WTC11 (cell line): Measurements from ENCODE around the gene SIM2. TPM values are rescaled to one million over a fixed set of nuclear protein-coding genes. Genes with fewer than 3 reads are reported as not detected.

Source experiments
- ATAC-seq: fragments of 200-7000 bp; cut with Tn5 transposase; 2 replicates; pipeline ENCODE4 v1.10.0; 2021; ENCODE audit warnings: mild to moderate bottlenecking, moderate library complexity
- CTCF ChIA-PET: fragments of 300-600 bp; sonication (Branson Sonifier 250); formaldehyde crosslinking; loops from one replicate; lab custom pipeline; 2021; ENCODE audit warnings: antibody characterized with exemption; lab: Charles Lee
- POLR2A ChIA-PET: fragments of 350-600 bp; sonication (Branson Sonifier 250); formaldehyde crosslinking; loops from one replicate; lab custom pipeline; 2021; ENCODE audit warnings: antibody characterized with exemption; lab: Charles Lee
- DNase-seq: peaks from one replicate; pipeline ENCODE4 v3.0.0; 2021; ENCODE audit warnings: low spot score
- H3K27ac Mint-ChIP-seq: 2 replicates; pipeline ENCODE4 v1.8.0; 2021; ENCODE audit warnings: mixed read lengths
- H3K27me3 Mint-ChIP-seq: 2 replicates; pipeline ENCODE4 v1.8.0; 2021; ENCODE audit warnings: low read depth, mild to moderate bottlenecking, moderate library complexity, mixed read lengths
- H3K36me3 Mint-ChIP-seq: 2 replicates; pipeline ENCODE4 v1.8.0; 2021; ENCODE audit warnings: mixed read lengths
- H3K4me1 Mint-ChIP-seq: 2 replicates; pipeline ENCODE4 v1.8.0; 2022; ENCODE audit warnings: mixed read lengths
- H3K4me3 Mint-ChIP-seq: 2 replicates; pipeline ENCODE4 v1.8.0; 2021; ENCODE audit warnings: mild to moderate bottlenecking, moderate library complexity, mixed read lengths
- H3K9me3 Mint-ChIP-seq: 2 replicates; pipeline ENCODE4 v1.8.0; 2021; ENCODE audit warnings: mixed read lengths
- JAZF1 ChIP-seq: fragments of 250-450 bp; sonication (Bioruptor Pico); IDR thresholded peaks from 2 replicates; pipeline ENCODE4 v1.9.0; 2021; ENCODE audit warnings: moderate library complexity, mild to moderate bottlenecking, inconsistent platforms
- OVOL2 ChIP-seq: fragments of 250-450 bp; sonication (Bioruptor Pico); IDR thresholded peaks from 2 replicates; pipeline ENCODE4 v1.9.0; 2021; ENCODE audit warnings: mild to moderate bottlenecking, borderline replicate concordance
- RORB ChIP-seq: fragments of 250-450 bp; sonication (Bioruptor Pico); IDR thresholded peaks from 2 replicates; pipeline ENCODE4 v1.9.0; 2021; ENCODE audit warnings: mild to moderate bottlenecking
- ZBTB21 ChIP-seq: sonication (generic); formaldehyde crosslinking; IDR thresholded peaks from 2 replicates; pipeline ENCODE4 v1.8.1; 2023; ENCODE audit warnings: mild to moderate bottlenecking, missing genetic modification reagents, borderline replicate concordance
- ZNF423 ChIP-seq: fragments of 250-450 bp; sonication (Bioruptor Pico); IDR thresholded peaks from 2 replicates; pipeline ENCODE4 v2.1.2; 2022; ENCODE audit warnings: mild to moderate bottlenecking, moderate library complexity
- total RNA-seq: library from RNA; stranded (reverse); gene quantifications from 3 replicates; pipeline ENCODE4 v1.2.3, GENCODE V29; 2021
- TF ChIP-seq, protein P1 (sequence below): sonication (generic); formaldehyde crosslinking; IDR thresholded peaks from 2 replicates; pipeline ENCODE4 v1.8.0; 2022; ENCODE audit warnings: missing genetic modification reagents
- TF ChIP-seq, protein P2 (sequence below): fragments of 250-450 bp; sonication (Bioruptor Pico); IDR thresholded peaks from 2 replicates; pipeline ENCODE4 v1.9.0; 2021; ENCODE audit warnings: mild to moderate bottlenecking, borderline replicate concordance
- TF ChIP-seq, protein P3 (sequence below): fragments of 250-450 bp; sonication (Bioruptor Pico); IDR thresholded peaks from 2 replicates; pipeline ENCODE4 v1.9.0; 2021; ENCODE audit warnings: mild to moderate bottlenecking
- TF ChIP-seq, protein P4 (sequence below): sonication (generic); formaldehyde crosslinking; IDR thresholded peaks from 2 replicates; pipeline ENCODE4 v1.8.0; 2022; ENCODE audit warnings: mild to moderate bottlenecking, missing genetic modification reagents
- TF ChIP-seq, protein P5 (sequence below): fragments of 200-600 bp; IDR thresholded peaks from 2 replicates; pipeline ENCODE4 v1.8.0; 2022; ENCODE audit warnings: antibody characterized with exemption
- TF ChIP-seq, protein P6 (sequence below): sonication (generic); formaldehyde crosslinking; IDR thresholded peaks from 2 replicates; pipeline ENCODE4 v1.8.1; 2022; ENCODE audit warnings: low read depth, missing genetic modification reagents, borderline replicate concordance
- TF ChIP-seq, protein P7 (sequence below): sonication (generic); formaldehyde crosslinking; IDR thresholded peaks from 2 replicates; pipeline ENCODE4 v1.8.0; 2023; ENCODE audit warnings: missing genetic modification reagents

Gene SIM2
- total RNA-seq, 1 experiment from 2014 or later, result 0.17 TPM

DNA sequence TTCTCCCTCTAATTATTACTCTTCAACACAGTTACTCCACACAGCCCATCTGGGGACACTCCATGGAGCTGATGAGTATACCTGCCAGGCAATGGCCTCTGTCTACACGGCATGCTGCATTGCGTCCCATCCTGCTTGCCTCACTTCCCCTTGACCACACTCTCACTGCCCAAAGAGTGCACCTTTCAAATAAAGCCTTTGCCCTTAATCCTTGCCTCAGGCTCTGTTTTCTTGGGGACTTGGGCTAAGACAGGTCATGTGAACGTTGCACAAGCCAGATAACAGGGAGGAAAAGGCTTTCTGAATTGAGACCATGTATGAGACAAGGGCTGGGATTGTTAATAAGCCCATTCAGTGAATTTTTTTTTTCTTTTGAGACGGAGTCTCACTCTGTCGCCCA is 40.0 kb upstream of the SIM2 start (continued):
- TF ChIP-seq, protein P1, sequence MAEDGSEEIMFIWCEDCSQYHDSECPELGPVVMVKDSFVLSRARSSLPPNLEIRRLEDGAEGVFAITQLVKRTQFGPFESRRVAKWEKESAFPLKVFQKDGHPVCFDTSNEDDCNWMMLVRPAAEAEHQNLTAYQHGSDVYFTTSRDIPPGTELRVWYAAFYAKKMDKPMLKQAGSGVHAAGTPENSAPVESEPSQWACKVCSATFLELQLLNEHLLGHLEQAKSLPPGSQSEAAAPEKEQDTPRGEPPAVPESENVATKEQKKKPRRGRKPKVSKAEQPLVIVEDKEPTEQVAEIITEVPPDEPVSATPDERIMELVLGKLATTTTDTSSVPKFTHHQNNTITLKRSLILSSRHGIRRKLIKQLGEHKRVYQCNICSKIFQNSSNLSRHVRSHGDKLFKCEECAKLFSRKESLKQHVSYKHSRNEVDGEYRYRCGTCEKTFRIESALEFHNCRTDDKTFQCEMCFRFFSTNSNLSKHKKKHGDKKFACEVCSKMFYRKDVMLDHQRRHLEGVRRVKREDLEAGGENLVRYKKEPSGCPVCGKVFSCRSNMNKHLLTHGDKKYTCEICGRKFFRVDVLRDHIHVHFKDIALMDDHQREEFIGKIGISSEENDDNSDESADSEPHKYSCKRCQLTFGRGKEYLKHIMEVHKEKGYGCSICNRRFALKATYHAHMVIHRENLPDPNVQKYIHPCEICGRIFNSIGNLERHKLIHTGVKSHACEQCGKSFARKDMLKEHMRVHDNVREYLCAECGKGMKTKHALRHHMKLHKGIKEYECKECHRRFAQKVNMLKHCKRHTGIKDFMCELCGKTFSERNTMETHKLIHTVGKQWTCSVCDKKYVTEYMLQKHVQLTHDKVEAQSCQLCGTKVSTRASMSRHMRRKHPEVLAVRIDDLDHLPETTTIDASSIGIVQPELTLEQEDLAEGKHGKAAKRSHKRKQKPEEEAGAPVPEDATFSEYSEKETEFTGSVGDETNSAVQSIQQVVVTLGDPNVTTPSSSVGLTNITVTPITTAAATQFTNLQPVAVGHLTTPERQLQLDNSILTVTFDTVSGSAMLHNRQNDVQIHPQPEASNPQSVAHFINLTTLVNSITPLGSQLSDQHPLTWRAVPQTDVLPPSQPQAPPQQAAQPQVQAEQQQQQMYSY, result no peak
- TF ChIP-seq ZBTB21 (CRISPR knock-in tag), result no peak

DNA sequence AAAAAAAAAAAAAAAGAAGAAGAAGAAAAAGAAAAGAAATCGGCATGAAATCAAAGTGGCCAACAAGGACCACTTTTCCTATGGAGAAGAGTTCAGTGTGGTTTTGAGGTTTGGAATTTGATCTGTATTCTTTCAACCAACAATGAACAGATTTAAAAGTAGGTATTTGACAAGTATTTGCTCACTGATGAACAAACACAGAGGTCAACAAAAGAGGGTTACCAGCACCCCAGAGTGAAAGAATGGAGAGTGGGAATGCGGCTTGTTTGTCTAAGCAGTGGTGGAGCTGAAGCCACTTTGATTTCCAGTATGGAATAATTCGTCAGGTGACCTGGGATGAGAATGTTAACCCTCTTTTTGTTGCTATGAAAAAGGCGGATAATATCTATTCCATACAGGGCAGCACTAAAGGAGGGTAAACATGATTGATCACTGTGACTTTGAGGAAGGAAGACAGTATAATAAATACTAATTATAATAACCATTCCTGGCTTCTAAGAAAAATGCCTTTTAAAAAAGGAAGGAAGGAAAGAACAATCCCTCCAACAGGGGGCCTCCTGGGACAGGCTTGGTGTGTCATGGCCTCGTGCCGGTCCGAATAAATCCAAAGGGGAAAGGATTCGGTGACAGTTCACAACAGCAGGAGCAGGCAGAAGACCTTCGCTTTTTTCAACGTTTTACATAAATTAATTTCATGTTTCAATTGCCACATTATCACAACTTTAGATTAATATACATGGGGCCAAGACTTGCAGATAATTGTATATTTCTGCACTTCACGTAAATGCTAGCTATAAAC is 37.2 kb upstream of the SIM2 start:
- DNase-seq, result peak; percentile 51
- Mint-ChIP-seq H3K4me1 (peaks cover 7% of the 10 kb centered on the region), H3K27me3 (peaks cover 3% of the 10 kb centered on the region), H3K36me3 (no peaks in the 10 kb centered on the region), H3K4me3 (no peak overlapping the region), H3K9me3 (no peaks in the 10 kb centered on the region; the same call in 1 of the 2 replicates), H3K27ac (no peak overlapping the region)
- peak; percentile 80 for ATAC-seq
- CTCF ChIA-PET, result interaction anchor here (0.5 to 3.4 kb wide), 15 partner anchors 10 to 917 kb away, joined by 3 to 20 read pairs (median 3); no protein-coding TSS in a partner anchor
- TF ChIP-seq, protein P2, sequence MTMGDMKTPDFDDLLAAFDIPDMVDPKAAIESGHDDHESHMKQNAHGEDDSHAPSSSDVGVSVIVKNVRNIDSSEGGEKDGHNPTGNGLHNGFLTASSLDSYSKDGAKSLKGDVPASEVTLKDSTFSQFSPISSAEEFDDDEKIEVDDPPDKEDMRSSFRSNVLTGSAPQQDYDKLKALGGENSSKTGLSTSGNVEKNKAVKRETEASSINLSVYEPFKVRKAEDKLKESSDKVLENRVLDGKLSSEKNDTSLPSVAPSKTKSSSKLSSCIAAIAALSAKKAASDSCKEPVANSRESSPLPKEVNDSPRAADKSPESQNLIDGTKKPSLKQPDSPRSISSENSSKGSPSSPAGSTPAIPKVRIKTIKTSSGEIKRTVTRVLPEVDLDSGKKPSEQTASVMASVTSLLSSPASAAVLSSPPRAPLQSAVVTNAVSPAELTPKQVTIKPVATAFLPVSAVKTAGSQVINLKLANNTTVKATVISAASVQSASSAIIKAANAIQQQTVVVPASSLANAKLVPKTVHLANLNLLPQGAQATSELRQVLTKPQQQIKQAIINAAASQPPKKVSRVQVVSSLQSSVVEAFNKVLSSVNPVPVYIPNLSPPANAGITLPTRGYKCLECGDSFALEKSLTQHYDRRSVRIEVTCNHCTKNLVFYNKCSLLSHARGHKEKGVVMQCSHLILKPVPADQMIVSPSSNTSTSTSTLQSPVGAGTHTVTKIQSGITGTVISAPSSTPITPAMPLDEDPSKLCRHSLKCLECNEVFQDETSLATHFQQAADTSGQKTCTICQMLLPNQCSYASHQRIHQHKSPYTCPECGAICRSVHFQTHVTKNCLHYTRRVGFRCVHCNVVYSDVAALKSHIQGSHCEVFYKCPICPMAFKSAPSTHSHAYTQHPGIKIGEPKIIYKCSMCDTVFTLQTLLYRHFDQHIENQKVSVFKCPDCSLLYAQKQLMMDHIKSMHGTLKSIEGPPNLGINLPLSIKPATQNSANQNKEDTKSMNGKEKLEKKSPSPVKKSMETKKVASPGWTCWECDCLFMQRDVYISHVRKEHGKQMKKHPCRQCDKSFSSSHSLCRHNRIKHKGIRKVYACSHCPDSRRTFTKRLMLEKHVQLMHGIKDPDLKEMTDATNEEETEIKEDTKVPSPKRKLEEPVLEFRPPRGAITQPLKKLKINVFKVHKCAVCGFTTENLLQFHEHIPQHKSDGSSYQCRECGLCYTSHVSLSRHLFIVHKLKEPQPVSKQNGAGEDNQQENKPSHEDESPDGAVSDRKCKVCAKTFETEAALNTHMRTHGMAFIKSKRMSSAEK (CRISPR knock-in tag), result no peak
- TF ChIP-seq RORB, result no peak
- TF ChIP-seq OVOL2 (CRISPR knock-in tag), result no peak
- TF ChIP-seq, protein P3, sequence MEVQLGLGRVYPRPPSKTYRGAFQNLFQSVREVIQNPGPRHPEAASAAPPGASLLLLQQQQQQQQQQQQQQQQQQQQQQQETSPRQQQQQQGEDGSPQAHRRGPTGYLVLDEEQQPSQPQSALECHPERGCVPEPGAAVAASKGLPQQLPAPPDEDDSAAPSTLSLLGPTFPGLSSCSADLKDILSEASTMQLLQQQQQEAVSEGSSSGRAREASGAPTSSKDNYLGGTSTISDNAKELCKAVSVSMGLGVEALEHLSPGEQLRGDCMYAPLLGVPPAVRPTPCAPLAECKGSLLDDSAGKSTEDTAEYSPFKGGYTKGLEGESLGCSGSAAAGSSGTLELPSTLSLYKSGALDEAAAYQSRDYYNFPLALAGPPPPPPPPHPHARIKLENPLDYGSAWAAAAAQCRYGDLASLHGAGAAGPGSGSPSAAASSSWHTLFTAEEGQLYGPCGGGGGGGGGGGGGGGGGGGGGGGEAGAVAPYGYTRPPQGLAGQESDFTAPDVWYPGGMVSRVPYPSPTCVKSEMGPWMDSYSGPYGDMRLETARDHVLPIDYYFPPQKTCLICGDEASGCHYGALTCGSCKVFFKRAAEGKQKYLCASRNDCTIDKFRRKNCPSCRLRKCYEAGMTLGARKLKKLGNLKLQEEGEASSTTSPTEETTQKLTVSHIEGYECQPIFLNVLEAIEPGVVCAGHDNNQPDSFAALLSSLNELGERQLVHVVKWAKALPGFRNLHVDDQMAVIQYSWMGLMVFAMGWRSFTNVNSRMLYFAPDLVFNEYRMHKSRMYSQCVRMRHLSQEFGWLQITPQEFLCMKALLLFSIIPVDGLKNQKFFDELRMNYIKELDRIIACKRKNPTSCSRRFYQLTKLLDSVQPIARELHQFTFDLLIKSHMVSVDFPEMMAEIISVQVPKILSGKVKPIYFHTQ, result no peak
- TF ChIP-seq, protein P4, sequence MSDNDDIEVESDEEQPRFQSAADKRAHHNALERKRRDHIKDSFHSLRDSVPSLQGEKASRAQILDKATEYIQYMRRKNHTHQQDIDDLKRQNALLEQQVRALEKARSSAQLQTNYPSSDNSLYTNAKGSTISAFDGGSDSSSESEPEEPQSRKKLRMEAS (CRISPR knock-in tag), result peak; percentile 34; the same call in 1 of the 2 replicates
- TF ChIP-seq, protein P5, sequence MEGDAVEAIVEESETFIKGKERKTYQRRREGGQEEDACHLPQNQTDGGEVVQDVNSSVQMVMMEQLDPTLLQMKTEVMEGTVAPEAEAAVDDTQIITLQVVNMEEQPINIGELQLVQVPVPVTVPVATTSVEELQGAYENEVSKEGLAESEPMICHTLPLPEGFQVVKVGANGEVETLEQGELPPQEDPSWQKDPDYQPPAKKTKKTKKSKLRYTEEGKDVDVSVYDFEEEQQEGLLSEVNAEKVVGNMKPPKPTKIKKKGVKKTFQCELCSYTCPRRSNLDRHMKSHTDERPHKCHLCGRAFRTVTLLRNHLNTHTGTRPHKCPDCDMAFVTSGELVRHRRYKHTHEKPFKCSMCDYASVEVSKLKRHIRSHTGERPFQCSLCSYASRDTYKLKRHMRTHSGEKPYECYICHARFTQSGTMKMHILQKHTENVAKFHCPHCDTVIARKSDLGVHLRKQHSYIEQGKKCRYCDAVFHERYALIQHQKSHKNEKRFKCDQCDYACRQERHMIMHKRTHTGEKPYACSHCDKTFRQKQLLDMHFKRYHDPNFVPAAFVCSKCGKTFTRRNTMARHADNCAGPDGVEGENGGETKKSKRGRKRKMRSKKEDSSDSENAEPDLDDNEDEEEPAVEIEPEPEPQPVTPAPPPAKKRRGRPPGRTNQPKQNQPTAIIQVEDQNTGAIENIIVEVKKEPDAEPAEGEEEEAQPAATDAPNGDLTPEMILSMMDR, result peak; percentile 41
- TF ChIP-seq, protein P6, sequence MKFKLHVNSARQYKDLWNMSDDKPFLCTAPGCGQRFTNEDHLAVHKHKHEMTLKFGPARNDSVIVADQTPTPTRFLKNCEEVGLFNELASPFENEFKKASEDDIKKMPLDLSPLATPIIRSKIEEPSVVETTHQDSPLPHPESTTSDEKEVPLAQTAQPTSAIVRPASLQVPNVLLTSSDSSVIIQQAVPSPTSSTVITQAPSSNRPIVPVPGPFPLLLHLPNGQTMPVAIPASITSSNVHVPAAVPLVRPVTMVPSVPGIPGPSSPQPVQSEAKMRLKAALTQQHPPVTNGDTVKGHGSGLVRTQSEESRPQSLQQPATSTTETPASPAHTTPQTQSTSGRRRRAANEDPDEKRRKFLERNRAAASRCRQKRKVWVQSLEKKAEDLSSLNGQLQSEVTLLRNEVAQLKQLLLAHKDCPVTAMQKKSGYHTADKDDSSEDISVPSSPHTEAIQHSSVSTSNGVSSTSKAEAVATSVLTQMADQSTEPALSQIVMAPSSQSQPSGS, result no peak
- TF ChIP-seq, protein P7, sequence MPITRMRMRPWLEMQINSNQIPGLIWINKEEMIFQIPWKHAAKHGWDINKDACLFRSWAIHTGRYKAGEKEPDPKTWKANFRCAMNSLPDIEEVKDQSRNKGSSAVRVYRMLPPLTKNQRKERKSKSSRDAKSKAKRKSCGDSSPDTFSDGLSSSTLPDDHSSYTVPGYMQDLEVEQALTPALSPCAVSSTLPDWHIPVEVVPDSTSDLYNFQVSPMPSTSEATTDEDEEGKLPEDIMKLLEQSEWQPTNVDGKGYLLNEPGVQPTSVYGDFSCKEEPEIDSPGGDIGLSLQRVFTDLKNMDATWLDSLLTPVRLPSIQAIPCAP (CRISPR knock-in tag), result no peak
- TF ChIP-seq JAZF1, result no peak
- no peak for TF ChIP-seq ZNF423 (CRISPR knock-in tag)
- POLR2A ChIA-PET, result no interaction called here
